ENCODE results near the gene YWHAQ.
"Not testable (repeated sequence)": the region's sequence is repeated elsewhere in the genome, so short reads cannot be mapped to it uniquely, and the experiment has no call there.

YWHAQ gene

DNA sequence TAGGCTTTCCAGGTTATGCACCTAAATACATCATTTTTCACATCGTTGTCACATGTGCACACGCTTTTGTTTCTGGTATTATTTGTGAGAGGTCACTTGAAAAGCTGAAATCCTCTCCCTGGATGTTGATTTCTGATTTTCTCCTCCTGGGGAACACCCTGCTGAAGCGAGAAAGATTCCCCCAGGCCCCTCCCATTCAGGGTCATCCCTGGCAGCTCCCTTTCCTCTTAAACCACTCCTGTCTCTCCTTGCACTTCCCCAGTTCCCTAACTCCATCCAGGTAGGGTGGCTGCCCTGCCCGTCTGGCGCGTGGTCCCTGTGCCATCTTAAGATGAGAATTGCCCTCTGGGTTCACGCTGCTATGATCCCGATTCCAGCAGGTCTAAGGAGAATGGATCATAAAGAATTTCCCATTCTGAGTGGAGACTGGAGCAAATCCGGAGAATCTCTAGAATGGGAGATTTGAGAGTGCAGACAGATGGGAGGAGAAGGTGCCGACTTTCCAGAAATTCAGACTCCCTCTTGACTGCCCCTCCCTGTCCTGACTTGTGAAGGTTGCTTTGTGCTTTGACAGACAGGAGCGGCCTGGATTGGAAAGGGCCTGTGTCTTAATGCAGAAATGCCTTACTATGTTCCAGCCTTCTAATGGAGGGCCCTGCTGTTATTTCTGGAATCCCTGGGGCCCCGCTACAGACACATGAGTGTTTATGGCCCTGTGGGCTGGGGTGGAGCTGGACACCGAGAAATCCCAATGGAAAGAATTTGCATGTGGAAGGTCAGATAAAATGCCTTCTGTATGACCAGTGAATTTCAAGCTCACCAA lies 1.3 kb upstream of the YWHAQ start:
- no peak for DNase-seq (ENCODE audit: low spot score)

- no peak for DNase-seq (ENCODE audit: low spot score)
Observed at GRCh38 chr2:9631553-9631819, 689 bp upstream of the YWHAQ start.

DNA sequence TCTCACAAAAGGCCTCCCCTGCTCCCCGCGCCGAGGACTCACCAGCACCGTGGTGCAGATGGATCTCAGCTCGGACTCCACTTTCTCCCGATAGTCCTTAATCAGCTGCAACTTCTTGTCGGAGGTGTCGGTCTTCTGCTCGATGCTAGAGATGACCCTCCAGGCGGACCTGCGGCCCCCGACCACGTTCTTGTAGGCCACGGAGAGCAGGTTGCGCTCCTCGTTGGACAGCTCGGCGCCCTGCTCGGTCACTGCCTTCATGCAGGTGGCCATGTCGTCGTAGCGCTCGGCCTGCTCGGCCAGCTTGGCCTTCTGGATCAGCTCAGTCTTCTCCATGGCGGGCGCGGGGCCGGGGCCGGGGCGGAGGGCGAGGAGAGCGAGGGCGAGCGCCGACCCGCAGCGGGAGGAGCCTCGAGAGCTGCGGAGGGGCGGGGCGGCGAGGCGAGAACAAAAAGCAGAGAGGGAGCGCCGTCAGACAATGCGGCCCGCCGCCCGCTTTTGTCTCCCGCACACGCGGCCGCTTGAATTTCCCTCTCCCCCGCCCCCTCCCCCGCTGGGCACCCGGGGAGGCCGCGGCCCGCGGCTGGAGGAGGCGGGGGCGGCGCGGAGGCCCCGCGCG lies 571 bp downstream of the YWHAQ start:
- DNase-seq (ENCODE audit: low spot score): peak; percentile 66

DNA sequence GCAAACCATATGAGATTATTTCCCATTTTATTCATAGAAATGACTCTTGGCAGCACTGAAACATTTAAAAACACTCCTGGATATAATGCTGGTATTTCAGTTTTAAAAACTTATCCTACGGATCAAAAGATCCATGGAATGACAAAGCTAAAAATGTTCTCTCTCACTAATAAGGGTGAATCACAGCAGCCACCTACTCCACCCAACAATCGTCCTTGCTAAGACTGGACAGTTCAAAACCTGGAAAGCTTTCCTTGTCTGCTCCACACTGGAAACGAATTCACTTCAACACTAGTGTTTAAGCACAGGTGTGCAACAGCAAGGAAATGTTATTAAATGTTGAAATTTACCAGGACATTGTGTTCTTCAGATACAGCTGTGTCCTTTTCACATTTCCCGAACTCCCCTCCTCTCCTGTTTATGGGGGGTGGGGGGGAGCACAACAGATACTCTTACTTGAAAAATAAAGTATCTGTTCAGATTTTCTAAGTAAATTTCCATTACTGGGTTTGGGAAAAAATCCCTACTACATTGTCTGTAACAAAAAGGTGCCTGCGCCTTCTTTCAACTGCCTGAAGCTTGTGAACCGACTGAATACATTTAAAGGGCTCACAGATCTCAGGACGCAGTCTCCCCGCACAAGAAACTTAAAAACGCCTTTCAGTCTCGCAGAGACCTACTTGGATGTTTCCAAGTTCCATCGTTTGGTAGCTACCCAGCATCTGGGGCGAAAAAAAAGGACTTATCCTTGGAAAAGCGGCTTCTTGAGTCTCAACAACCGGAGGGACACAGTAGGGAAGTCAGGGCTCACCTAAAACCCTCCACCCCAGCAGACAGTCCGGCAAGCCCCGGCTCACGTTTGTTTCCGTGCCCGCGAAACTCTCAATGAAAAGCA lies 1.3 kb downstream of the YWHAQ start:
- no peak for DNase-seq (ENCODE audit: low spot score)

DNA sequence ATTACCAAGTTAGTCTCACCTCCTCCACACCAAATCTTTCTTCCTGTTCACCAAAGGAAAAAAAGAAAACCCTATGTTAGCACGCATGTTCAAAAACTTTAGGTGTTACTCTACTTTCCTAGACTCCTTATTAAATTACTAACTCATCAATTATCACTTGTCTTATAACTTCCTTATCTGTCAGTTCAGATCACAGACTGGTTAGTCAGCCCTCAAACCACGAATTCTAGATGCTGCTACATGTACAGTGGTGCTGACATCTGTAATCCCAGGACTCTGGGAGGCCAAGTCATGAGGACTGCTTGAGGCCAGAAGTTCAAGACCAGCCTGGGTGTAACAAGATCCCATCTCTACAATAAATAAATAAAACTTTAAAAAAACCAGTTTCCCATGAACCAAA lies 3.5 kb downstream of the YWHAQ start:
- DNase-seq (ENCODE audit: low spot score): no peak

- no peak for DNase-seq (ENCODE audit: low spot score)
Observed at GRCh38 chr2:9623151-9623550, 7.6 kb downstream of the YWHAQ start.

DNA sequence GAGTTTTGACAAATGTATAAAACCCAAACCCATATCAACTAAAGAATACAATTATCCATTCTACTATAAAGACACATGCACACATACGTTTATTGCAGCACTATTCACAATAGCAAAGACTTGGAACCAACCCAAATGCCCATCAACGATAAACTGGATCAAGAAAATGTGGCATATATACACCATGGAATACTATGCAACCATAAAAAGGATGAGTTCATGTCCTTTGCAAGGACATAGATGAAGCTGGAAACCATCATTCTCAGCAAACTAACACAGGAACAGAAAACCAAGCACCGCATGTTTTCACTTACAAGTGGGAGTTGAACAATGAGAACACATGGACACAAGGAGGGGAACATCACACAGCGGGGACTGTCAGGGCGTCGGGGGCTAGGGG lies 9.1 kb downstream of the YWHAQ start:
- DNase-seq (ENCODE audit: low spot score): not testable (repeated sequence)

- no peak for DNase-seq (ENCODE audit: low spot score)
Observed at GRCh38 chr2:9618410-9618809, 12.4 kb downstream of the YWHAQ start.

GRCh38 chr2:9617749-9618148 lies 13.0 kb downstream of the YWHAQ start:
- no peak for DNase-seq (ENCODE audit: low spot score)

- no peak for DNase-seq (ENCODE audit: low spot score)
Observed at GRCh38 chr2:9617296-9617695, 13.5 kb downstream of the YWHAQ start.

GRCh38 chr2:9614562-9614961 lies 16.2 kb downstream of the YWHAQ start:
- no peak for DNase-seq (ENCODE audit: low spot score)

GRCh38 chr2:9613291-9613690 lies 17.5 kb downstream of the YWHAQ start:
- DNase-seq (ENCODE audit: low spot score): no peak

DNA sequence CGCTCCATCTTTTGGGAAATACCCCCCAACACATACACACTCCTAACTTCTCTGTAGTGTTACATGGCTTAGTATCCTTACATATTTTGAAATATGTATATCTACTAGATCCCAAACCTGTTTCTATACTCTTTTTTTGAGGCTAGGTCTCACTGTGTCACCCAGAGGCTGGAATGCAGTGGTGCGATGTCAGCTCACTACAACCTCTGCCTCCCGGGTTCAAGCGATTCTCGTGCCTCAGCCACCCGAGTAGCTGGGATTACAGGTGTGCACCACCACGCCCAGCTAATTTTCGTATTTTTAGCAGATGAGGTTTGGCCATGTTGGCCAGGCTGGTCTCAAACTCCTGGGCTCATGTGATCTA lies 19.3 kb downstream of the YWHAQ start:
- DNase-seq (ENCODE audit: low spot score): not testable (repeated sequence)

DNA sequence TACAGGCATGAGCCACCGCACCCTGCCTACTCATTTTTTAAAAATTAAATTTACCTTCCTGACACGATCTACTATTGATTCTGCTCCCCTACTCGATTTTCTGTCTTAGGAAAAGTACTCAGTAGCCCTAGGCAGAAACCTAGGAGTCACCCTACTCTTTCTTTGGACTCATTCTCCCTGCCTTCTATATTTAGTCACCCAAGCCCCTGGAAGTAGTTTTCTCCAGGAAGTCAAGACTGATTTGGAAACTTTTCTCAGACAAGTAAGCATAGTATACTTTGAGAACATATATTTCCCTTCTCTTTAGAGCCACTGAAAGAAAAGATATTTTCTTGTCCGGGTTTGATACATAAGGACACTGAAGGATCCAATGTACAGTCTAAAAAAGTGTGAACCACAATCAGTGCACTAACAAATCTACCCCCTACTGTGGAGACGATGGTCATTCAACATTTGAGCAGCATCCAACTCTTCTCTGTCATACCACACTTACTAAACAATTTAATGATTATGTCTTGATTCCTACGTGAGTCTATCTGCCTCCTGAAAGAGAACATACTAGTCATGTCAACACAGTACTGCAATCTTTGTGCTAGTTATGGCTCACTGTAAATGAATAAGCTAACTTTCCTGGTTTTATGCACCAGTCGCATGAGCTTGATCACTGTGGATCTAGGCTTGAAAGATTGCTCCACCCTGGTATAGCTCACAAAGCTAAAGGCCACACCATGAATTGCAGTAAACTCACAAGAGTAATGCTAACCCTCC lies 19.8 kb downstream of the YWHAQ start:
- no peak for DNase-seq (ENCODE audit: low spot score)

GRCh38 chr2:9608491-9608890 lies 22.3 kb downstream of the YWHAQ start:
- not testable (repeated sequence) for DNase-seq (ENCODE audit: low spot score)

GRCh38 chr2:9602412-9602811 lies 28.4 kb downstream of the YWHAQ start:
- no peak for DNase-seq (ENCODE audit: low spot score)

GRCh38 chr2:9601397-9601796 lies 29.4 kb downstream of the YWHAQ start:
- DNase-seq (ENCODE audit: low spot score): no peak

DNA sequence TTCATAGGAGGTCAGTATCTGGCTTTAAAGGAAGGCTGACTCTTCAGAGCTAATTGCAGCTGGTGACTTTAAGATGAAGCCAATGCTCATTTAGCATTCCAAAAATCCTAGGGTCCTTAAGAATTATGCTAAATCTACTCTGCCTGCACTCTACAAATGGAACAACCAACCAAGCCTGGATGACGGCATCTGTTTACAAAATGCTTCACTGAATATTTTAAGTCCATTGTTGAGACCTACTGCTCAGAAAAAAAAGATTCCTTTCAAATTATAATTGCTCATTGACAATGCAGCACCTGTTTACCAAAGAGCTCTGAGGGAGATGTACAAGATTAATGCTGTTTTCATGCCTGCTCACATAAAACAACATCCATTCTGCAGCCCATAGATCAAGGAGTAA lies 31.4 kb downstream of the YWHAQ start:
- no peak for DNase-seq (ENCODE audit: low spot score)

GRCh38 chr2:9596621-9597311 lies 34.0 kb downstream of the YWHAQ start:
- no peak for DNase-seq (ENCODE audit: low spot score)

GRCh38 chr2:9595746-9596145 lies 35.1 kb downstream of the YWHAQ start:
- DNase-seq (ENCODE audit: low spot score): no peak

GRCh38 chr2:9595256-9595655 lies 35.5 kb downstream of the YWHAQ start:
- not testable (repeated sequence) for DNase-seq (ENCODE audit: low spot score)

Data from kidney capillary endothelial cell (primary cell).